Thymus (tissue), 11 donors: ENCODE results near the gene EML6. TPM values are rescaled to one million over a fixed set of nuclear protein-coding genes. Genes with fewer than 3 reads are reported as not detected.
"Not testable (repeated sequence)": the region's sequence is repeated elsewhere in the genome, so short reads cannot be mapped to it uniquely, and the experiment has no call there.

Experiments used
- DNase-seq, 9 donors: peaks; one replicate each; pipeline ENCODE4 v3.0.0-alpha.2; 2013; ENCODE audit warnings: low spot score in 9 of 9, low read depth in 6 of 9, missing footprints in 1 of 9
- H3K27ac ChIP-seq, 2 donors: one replicate each; pipeline ENCODE4 v1.5.1; 2013; ENCODE audit warnings: control low read depth in 1 of 2, low read depth in 1 of 2, low read length in 1 of 2, mild to moderate bottlenecking in 1 of 2, moderate library complexity in 1 of 2
- H3K27me3 ChIP-seq, 2 donors: one replicate each; pipeline ENCODE4 v1.5.1; 2013; ENCODE audit warnings: low read length in 1 of 2; ENCODE audit not compliant: control insufficient read depth in 2 of 2, insufficient read depth in 1 of 2
- H3K36me3 ChIP-seq, 2 donors: one replicate each; pipeline ENCODE4 v1.5.1; 2013; ENCODE audit warnings: low read length in 1 of 2, mild to moderate bottlenecking in 1 of 2, moderate library complexity in 1 of 2; ENCODE audit not compliant: control insufficient read depth in 2 of 2, insufficient read depth in 2 of 2
- H3K4me1 ChIP-seq, 2 donors: one replicate each; pipeline ENCODE4 v1.5.1; 2013; ENCODE audit warnings: low read length in 2 of 2; ENCODE audit not compliant: control insufficient read depth in 2 of 2, insufficient read depth in 2 of 2
- H3K4me3 ChIP-seq, 2 donors: one replicate each; pipeline ENCODE4 v1.5.1; 2013; ENCODE audit warnings: low read length in 2 of 2, control low read depth in 1 of 2, mild to moderate bottlenecking in 1 of 2
- H3K9me3 ChIP-seq, 2 donors: one replicate each; pipeline ENCODE4 v1.5.1; 2013; ENCODE audit warnings: low read length in 1 of 2, mild to moderate bottlenecking in 1 of 2; ENCODE audit not compliant: control insufficient read depth in 2 of 2, insufficient read depth in 1 of 2
- WGBS: extraction: QIAGEN DNeasy Blood & Tissue Kit; methylation state at CpG from one replicate; pipeline ENCODE4 v1.1.7; 2013; 5-methylcytosine and 5-hydroxymethylcytosine counted together
- polyA plus RNA-seq: library from polyadenylated mRNA; stranded (reverse); fragments of 200-250 nt; gene quantifications from one replicate; pipeline ENCODE4 v1.2.3, GENCODE V29; 2013
- total RNA-seq: library from RNA; stranded (reverse); fragments of 120-200 nt; gene quantifications from one replicate; pipeline ENCODE4 v1.2.4, GENCODE V29; 2013
- donor health status: healthy.

EML6 gene
- total and polyA plus RNA-seq, 2 donors, result 1.2 to 3.4 TPM

GRCh38 chr2:54864727-54865126 lies 141.3 kb downstream of the EML6 start:
- Histone ChIP-seq H3K9me3 (peaks cover 0 to 3% of the 10 kb centered on the region in 2 donors), H3K4me3 (no peak overlapping the region), H3K27ac (no peak overlapping the region), H3K4me1 (peaks cover 0 to 9% of the 10 kb centered on the region in 2 donors), H3K27me3 (no peaks in the 10 kb centered on the region), H3K36me3 (no peaks in the 10 kb centered on the region)
- DNase-seq, result no peak
- WGBS, result 99% methylated on average over 5 of the region's 5 CpGs

- 98% methylated on average over 2 of the region's 2 CpGs for WGBS
- H3K27me3 ChIP-seq, result no peaks in the 10 kb centered on the region
- no peak overlapping the region for H3K4me3 ChIP-seq
- H3K4me1 ChIP-seq, result peaks cover 0 to 9% of the 10 kb centered on the region in 2 donors
- H3K9me3 ChIP-seq, result peaks cover 0 to 3% of the 10 kb centered on the region in 2 donors
- H3K27ac ChIP-seq, result no peak overlapping the region
- H3K36me3 ChIP-seq, result no peaks in the 10 kb centered on the region
- DNase-seq, result no peak
Observed at GRCh38 chr2:54866179-54866578, 142.7 kb downstream of the EML6 start.

- Histone ChIP-seq H3K27ac (no peak overlapping the region), H3K36me3 (no peaks in the 10 kb centered on the region), H3K9me3 (peaks cover 0 to 3% of the 10 kb centered on the region in 2 donors), H3K4me1 (peaks cover 0 to 9% of the 10 kb centered on the region in 2 donors), H3K4me3 (no peak overlapping the region), H3K27me3 (no peaks in the 10 kb centered on the region)
- DNase-seq, result peak in 5 of 9 donors; percentile 3 to 48 (median 18)
- 33% methylated on average over 5 of the region's 5 CpGs for WGBS
Observed at GRCh38 chr2:54866868-54867267, 143.4 kb downstream of the EML6 start.

- H3K4me1 ChIP-seq, result peaks cover 0 to 9% of the 10 kb centered on the region in 2 donors
- H3K9me3 ChIP-seq, result no peaks in the 10 kb centered on the region
- no peaks in the 10 kb centered on the region for H3K36me3 ChIP-seq
- peak in 1 of 9 donors; percentile 14 for DNase-seq
- 94% methylated on average over 2 of the region's 2 CpGs for WGBS
- no peak overlapping the region for H3K27ac ChIP-seq
- no peaks in the 10 kb centered on the region for H3K27me3 ChIP-seq
- no peak overlapping the region for H3K4me3 ChIP-seq
Observed at GRCh38 chr2:54867457-54867856, 144.0 kb downstream of the EML6 start.

GRCh38 chr2:54871457-54872107 lies 148.1 kb downstream of the EML6 start:
- WGBS, result 99% methylated on average over 13 of the region's 13 CpGs

DNA sequence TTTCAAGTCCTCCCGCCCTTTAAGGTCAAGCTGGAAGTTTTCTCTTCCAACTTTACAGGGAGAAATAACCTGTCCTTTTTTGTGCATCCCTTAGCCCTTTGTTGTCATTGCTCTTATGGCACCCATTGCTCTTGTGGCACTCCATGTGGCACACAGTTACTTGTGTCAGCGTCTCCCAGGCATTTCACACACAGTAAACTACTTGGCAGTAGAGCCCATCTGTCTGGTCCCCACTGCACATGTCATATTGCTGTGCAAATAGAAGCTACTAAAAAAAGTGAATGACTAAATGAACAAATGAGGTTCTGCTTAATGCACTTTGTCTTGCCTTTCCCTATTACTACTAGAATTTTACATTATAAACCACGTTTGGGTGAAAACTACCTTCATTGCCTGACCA lies 149.3 kb downstream of the EML6 start:
- DNase-seq, result no peak
- 97% methylated on average over 3 of the region's 3 CpGs for WGBS
- H3K36me3 ChIP-seq, result no peaks in the 10 kb centered on the region
- no peaks in the 10 kb centered on the region for H3K9me3 ChIP-seq
- no peak overlapping the region for H3K27ac ChIP-seq
- H3K4me3 ChIP-seq, result no peak overlapping the region
- H3K27me3 ChIP-seq, result no peaks in the 10 kb centered on the region
- H3K4me1 ChIP-seq, result no peaks in the 10 kb centered on the region

More at GRCh38 chr2:54871457-54872107, 148.1 kb downstream of the EML6 start:
- no peaks in the 10 kb centered on the region for H3K9me3 ChIP-seq
- H3K4me3 ChIP-seq, result no peak overlapping the region
- peaks cover 0 to 9% of the 10 kb centered on the region in 2 donors for H3K4me1 ChIP-seq
- H3K27me3 ChIP-seq, result no peaks in the 10 kb centered on the region
- H3K36me3 ChIP-seq, result no peaks in the 10 kb centered on the region
- no peak overlapping the region for H3K27ac ChIP-seq
- no peak for DNase-seq

DNA sequence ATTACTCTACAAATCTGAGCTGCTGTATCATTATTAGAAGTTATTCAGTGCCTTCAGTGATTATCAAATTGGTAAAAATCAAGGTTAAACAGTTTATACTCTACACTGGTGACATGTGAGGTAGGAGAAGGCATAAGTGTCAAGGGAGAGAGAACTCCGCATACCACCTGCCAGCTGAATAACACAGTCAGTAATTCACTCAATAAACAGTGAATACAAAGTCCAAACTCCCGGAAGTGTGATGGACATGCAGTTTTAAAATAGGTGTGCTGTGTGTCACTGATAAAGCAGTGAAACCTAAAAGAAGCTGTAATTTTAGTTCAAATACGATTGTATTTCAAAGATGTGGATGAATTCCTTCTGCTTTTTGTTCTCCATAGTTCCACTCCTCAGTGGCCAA lies 149.8 kb downstream of the EML6 start:
- not testable (repeated sequence) for H3K27me3 ChIP-seq, H3K4me1 ChIP-seq, H3K27ac ChIP-seq, H3K4me3 ChIP-seq, H3K9me3 ChIP-seq, H3K36me3 ChIP-seq, DNase-seq
- WGBS, result 85% methylated on average over 3 of the region's 3 CpGs

DNA sequence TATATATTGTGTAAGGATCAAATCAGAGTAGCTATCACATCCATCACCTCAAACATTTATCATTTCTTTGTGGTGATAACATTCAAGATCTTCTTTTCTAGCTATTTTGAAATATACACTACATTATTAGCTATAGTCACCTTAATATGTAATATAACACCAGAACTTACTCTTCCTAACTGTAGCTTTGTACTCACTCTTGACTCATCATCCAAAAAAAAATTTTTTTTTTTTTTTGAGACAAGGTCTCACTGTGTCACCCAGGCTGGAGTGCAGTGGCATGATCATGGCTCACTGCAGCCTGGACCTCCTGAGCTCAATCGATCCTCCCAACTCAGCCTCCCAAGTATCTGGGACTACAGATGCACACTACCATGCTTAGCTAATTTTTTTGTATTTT lies 153.3 kb downstream of the EML6 start:
- WGBS, result 98% methylated on average over 1 of the region's 1 CpG
- no peak overlapping the region for H3K27ac ChIP-seq

GRCh38 chr2:54878182-54878581 lies 154.7 kb downstream of the EML6 start:
- H3K9me3 ChIP-seq, result no peaks in the 10 kb centered on the region
- 97% methylated on average over 4 of the region's 4 CpGs for WGBS
- no peaks in the 10 kb centered on the region for H3K27me3 ChIP-seq
- H3K4me3 ChIP-seq, result no peak overlapping the region
- peaks cover 6 to 14% of the 10 kb centered on the region in 2 donors for H3K4me1 ChIP-seq
- H3K27ac ChIP-seq, result no peak overlapping the region
- DNase-seq, result no peak
- no peaks in the 10 kb centered on the region for H3K36me3 ChIP-seq

More for the DNA sequence above, 153.3 kb downstream of the EML6 start:
- Histone ChIP-seq H3K36me3 (no peaks in the 10 kb centered on the region), H3K27me3 (no peaks in the 10 kb centered on the region), H3K4me3 (no peak overlapping the region), H3K4me1 (peaks cover 4 to 11% of the 10 kb centered on the region in 2 donors), H3K9me3 (no peaks in the 10 kb centered on the region)
- DNase-seq, result no peak
